ENCODE data around the gene PRDM11.

GRCh38 chr11:45107029-45107428 is 39.4 kb upstream of the PRDM11 start:
- no peak for TF ChIP-seq CTCF (IDR thresholded peaks at IDR 0.05; ENCODE audit: low read length)
- no peak for TF ChIP-seq EZH2 (IDR thresholded peaks at IDR 0.05; ENCODE audit: borderline replicate concordance, low read length)

All from OCI-LY1 (cell line).